Fibroblast of villous mesenchyme (primary cell): ENCODE data around the gene ZNF579. TPM values are rescaled to one million over a fixed set of nuclear protein-coding genes. Genes with fewer than 3 reads are reported as not detected.

ENCODE experiments used
- DNase-seq: peaks from one replicate; pipeline ENCODE4 v3.0.0-alpha.2; 2010; ENCODE audit warnings: low read depth
- H3K4me3 ChIP-seq: 2 replicates; pipeline ENCODE4 v1.5.1; 2011; ENCODE audit warnings: low read depth, mild to moderate bottlenecking, low read length
- CTCF ChIP-seq: IDR thresholded peaks from 2 replicates; pipeline ENCODE4 v1.5.1; 2012; ENCODE audit warnings: low read depth, mild to moderate bottlenecking, low read length; ENCODE audit not compliant: insufficient read depth
- total RNA-seq: library from RNA; depleted of rRNA; stranded (reverse); fragments of >200 nt; gene quantifications from 2 replicates; pipeline ENCODE4 v1.2.3, GENCODE V29; 2012

ZNF579 gene
- total RNA-seq, 1 donor, result 5.6 TPM

- no peak for DNase-seq
- TF ChIP-seq CTCF, result no peak
- no peak overlapping the region for H3K4me3 ChIP-seq
These were observed 41.8 kb upstream of the ZNF579 start for GRCh38 chr19:55622242-55622969.

GRCh38 chr19:55621673-55622231, 41.1 kb upstream of the ZNF579 start:
- TF ChIP-seq CTCF, result no peak
- no peak for DNase-seq
- no peak overlapping the region for H3K4me3 ChIP-seq

GRCh38 chr19:55621205-55621672, 40.6 kb upstream of the ZNF579 start:
- H3K4me3 ChIP-seq, result no peak overlapping the region
- TF ChIP-seq CTCF, result no peak
- no peak for DNase-seq

- no peak overlapping the region for H3K4me3 ChIP-seq
- no peak for TF ChIP-seq CTCF
- peak; percentile 22 for DNase-seq
These were observed 40.0 kb upstream of the ZNF579 start for GRCh38 chr19:55620410-55621204.

GRCh38 chr19:55619286-55619685, 38.6 kb upstream of the ZNF579 start:
- H3K4me3 ChIP-seq, result no peak overlapping the region
- no peak for TF ChIP-seq CTCF
- DNase-seq, result peak; percentile 74

- TF ChIP-seq CTCF, result no peak
- no peak overlapping the region for H3K4me3 ChIP-seq
- no peak for DNase-seq
These were observed 37.8 kb upstream of the ZNF579 start for GRCh38 chr19:55618426-55618825.
